ENCODE data around the gene L1CAM. TPM values are rescaled to one million over a fixed set of nuclear protein-coding genes. Genes with fewer than 3 reads are reported as not detected.

Gene L1CAM
- total and polyA plus RNA-seq, 2 of the 8 experiments (the other 6 are each of a cell fraction or from before 2014, with no cell fraction given) = 11.0 to 43.0 TPM

DNA sequence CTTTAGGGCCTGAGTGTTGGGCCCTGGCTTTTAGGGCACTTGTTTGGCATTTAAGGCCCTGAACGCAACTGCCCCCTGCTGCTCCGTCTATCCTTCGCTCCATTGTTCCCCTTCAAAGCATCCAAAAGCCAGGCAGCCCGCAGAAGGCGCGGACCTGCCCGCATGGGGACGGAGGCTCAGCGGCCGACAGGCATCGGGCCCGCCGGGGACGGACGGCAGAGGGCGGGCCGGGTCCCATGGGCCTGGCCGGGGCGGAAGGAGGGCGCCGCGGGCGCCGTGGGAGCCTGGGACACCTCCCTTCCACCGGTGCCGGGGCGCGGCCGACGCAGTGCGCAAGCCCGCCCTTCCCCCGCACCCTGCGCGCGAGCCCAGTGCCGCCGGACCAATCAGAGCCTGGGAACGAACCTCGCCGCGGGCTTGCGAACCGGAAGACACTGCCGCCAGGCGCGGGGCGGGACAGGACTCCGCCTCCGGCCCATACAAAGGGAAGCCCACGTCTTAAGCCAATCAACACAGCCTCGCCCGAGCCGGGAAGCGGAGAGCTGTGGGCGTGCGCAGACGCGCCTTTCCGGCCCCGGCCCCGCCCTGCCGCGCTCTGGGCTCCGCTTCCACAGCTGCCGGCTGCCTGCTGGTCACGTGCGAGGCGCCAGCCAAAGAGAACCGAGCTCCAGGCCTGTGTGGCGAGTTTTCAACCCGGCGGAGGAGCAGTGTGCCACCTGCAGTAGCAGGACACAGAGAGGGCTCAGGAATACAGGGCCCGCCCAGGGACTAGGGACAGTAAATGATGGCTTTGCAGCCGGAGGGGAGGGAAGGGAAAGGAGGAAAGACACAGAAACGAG, 42.2 kb upstream of the L1CAM start (continued):
- TF ChIP-seq FOSL1 (IDR thresholded peaks at IDR 0.05; ENCODE audit: insufficient read depth, low read depth, low read length) = no peak
- TF ChIP-seq CTBP2 (IDR thresholded peaks at IDR 0.05; ENCODE audit: borderline replicate concordance, insufficient read depth, insufficient read length, low read length) = no peak
- peak; percentile 21; the same call in 1 of the 2 replicates for TF ChIP-seq MAX (IDR thresholded peaks at IDR 0.05)
- 0 out of 2 replicates have a peak, but pooled peaks have one; percentile 23 for TF ChIP-seq TAF1 (IDR thresholded peaks at IDR 0.05; ENCODE audit: low read depth, low read length)
- TF ChIP-seq, protein P1, sequence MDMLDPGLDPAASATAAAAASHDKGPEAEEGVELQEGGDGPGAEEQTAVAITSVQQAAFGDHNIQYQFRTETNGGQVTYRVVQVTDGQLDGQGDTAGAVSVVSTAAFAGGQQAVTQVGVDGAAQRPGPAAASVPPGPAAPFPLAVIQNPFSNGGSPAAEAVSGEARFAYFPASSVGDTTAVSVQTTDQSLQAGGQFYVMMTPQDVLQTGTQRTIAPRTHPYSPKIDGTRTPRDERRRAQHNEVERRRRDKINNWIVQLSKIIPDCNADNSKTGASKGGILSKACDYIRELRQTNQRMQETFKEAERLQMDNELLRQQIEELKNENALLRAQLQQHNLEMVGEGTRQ (IDR thresholded peaks at IDR 0.05; ENCODE audit: low read length) = peak; percentile 81
- TF ChIP-seq GTF2F1 (IDR thresholded peaks at IDR 0.05; ENCODE audit: borderline replicate concordance, low read depth, low read length) = no peak
